OCI-LY1 (cell line): ENCODE results near the gene PDE1A.

Experiments
- H2AFZ ChIP-seq: fragments of 200-600 bp; sonication (generic), shearing (Covaris generic); 2 replicates; pipeline ENCODE4 v1.6.0; 2014; ENCODE audit warnings: antibody characterized with exemption, mild to moderate bottlenecking, low read length
- H3F3A ChIP-seq: fragments of 200-600 bp; sonication (generic), shearing (Covaris generic); 2 replicates; pipeline ENCODE4 v1.6.0; 2014; ENCODE audit warnings: mild to moderate bottlenecking, antibody characterized with exemption, low read length, moderate library complexity; ENCODE audit not compliant: insufficient read depth
- H3K27ac ChIP-seq: fragments of 200-600 bp; sonication (generic); 2 replicates; pipeline ENCODE4 v1.5.1; 2014; ENCODE audit warnings: low read length, mixed run types, mild to moderate bottlenecking, low read depth; ENCODE audit not compliant: poor library complexity, severe bottlenecking
- H3K27me3 ChIP-seq: fragments of 200-600 bp; sonication (generic); 2 replicates; pipeline ENCODE4 v1.6.0; 2014; ENCODE audit warnings: antibody characterized with exemption, mild to moderate bottlenecking, low read length, moderate library complexity; ENCODE audit not compliant: insufficient read depth
- H3K36me3 ChIP-seq: fragments of 200-600 bp; sonication (generic); 2 replicates; pipeline ENCODE4 v1.6.1; 2014; ENCODE audit warnings: mild to moderate bottlenecking, antibody characterized with exemption, low read length, moderate library complexity, mixed read lengths; ENCODE audit not compliant: insufficient read depth
- H3K4me1 ChIP-seq: fragments of 200-600 bp; sonication (generic); 2 replicates; pipeline ENCODE4 v1.5.1; 2014; ENCODE audit warnings: mild to moderate bottlenecking, low read length, moderate library complexity; ENCODE audit not compliant: insufficient read depth, severe bottlenecking
- H3K4me2 ChIP-seq: fragments of 200-600 bp; sonication (generic), shearing (Covaris generic); 2 replicates; pipeline ENCODE4 v1.6.1; 2014; ENCODE audit warnings: low read length
- H3K4me3 ChIP-seq: fragments of 200-600 bp; sonication (generic); 2 replicates; pipeline ENCODE4 v1.5.1; 2014; ENCODE audit warnings: low read length, low read depth, mild to moderate bottlenecking, mixed read lengths; ENCODE audit not compliant: poor library complexity, severe bottlenecking
- H3K79me2 ChIP-seq: fragments of 200-600 bp; shearing (Covaris generic); 2 replicates; pipeline ENCODE4 v1.6.1; 2016; ENCODE audit warnings: mixed run types, low read length, mixed read lengths; ENCODE audit not compliant: insufficient read depth
- H3K9ac ChIP-seq: fragments of 200-600 bp; sonication (generic), shearing (Covaris generic); 2 replicates; pipeline ENCODE4 v1.6.1; 2014; ENCODE audit warnings: mild to moderate bottlenecking, low read length, mixed read lengths
- H3K9me2 ChIP-seq: fragments of 200-600 bp; sonication (generic), shearing (Covaris generic); 2 replicates; pipeline ENCODE4 v1.6.1; 2014; ENCODE audit warnings: low read depth, mild to moderate bottlenecking, low read length, mixed read lengths
- H3K9me3 ChIP-seq: fragments of 200-600 bp; shearing (Covaris generic); 2 replicates; pipeline ENCODE4 v1.6.1; 2014; ENCODE audit warnings: low read length, mixed read lengths
- H4K20me1 ChIP-seq: fragments of 200-600 bp; sonication (generic), shearing (Covaris generic); 2 replicates; pipeline ENCODE4 v1.6.0; 2016; ENCODE audit warnings: mild to moderate bottlenecking, low read length; ENCODE audit not compliant: insufficient read depth
- CTCF ChIP-seq: fragments of 200-600 bp; sonication (generic), shearing (Covaris generic); IDR thresholded peaks from 2 replicates; pipeline ENCODE4 v1.5.1; 2017; ENCODE audit warnings: mild to moderate bottlenecking, antibody characterized with exemption, low read length, moderate library complexity, mixed read lengths
- EZH2 ChIP-seq: fragments of 200-600 bp; sonication (generic), shearing (Covaris generic); IDR thresholded peaks from 2 replicates; pipeline ENCODE4 v1.8.0; 2017; ENCODE audit warnings: borderline replicate concordance, mixed run types, mild to moderate bottlenecking, antibody characterized with exemption, low read length, moderate library complexity, mixed read lengths

PDE1A gene

GRCh38 chr2:182436252-182436651, 9.4 kb upstream of the PDE1A start:
- no peaks in the 10 kb centered on the region for H3K79me2 ChIP-seq
- H3K4me3 ChIP-seq = no peak overlapping the region
- H3K9me3 ChIP-seq = no peaks in the 10 kb centered on the region
- H2AFZ ChIP-seq = no peak overlapping the region
- no peaks in the 10 kb centered on the region for H3K27me3 ChIP-seq
- no peaks in the 10 kb centered on the region for H4K20me1 ChIP-seq
- no peak overlapping the region for H3K27ac ChIP-seq
- no peaks in the 10 kb centered on the region for H3K9me2 ChIP-seq
- H3K36me3 ChIP-seq = no peaks in the 10 kb centered on the region
- TF ChIP-seq EZH2 = no peak
- TF ChIP-seq CTCF = no peak
- H3K4me1 ChIP-seq = no peaks in the 10 kb centered on the region
- no peak overlapping the region for H3K4me2 ChIP-seq
- no peak overlapping the region for H3K9ac ChIP-seq
- no peaks in the 10 kb centered on the region for H3F3A ChIP-seq

- TF ChIP-seq CTCF = no peak
- TF ChIP-seq EZH2 = no peak
- no peaks in the 10 kb centered on the region for H4K20me1 ChIP-seq
- H3K36me3 ChIP-seq = no peaks in the 10 kb centered on the region
- no peak overlapping the region for H3K27ac ChIP-seq
- no peak overlapping the region for H2AFZ ChIP-seq
- no peaks in the 10 kb centered on the region for H3K4me1 ChIP-seq
- no peak overlapping the region for H3K9ac ChIP-seq
- H3K27me3 ChIP-seq = no peaks in the 10 kb centered on the region
- H3K4me3 ChIP-seq = no peak overlapping the region
- H3K4me2 ChIP-seq = no peak overlapping the region
- no peaks in the 10 kb centered on the region for H3F3A ChIP-seq
- H3K9me3 ChIP-seq = no peaks in the 10 kb centered on the region
- no peaks in the 10 kb centered on the region for H3K9me2 ChIP-seq
- no peaks in the 10 kb centered on the region for H3K79me2 ChIP-seq
These were observed 8.9 kb upstream of the PDE1A start for GRCh38 chr2:182435754-182436153.

- no peaks in the 10 kb centered on the region for H3K9me2 ChIP-seq
- no peak for TF ChIP-seq CTCF
- no peak for TF ChIP-seq EZH2
- H4K20me1 ChIP-seq = no peaks in the 10 kb centered on the region
- H2AFZ ChIP-seq = no peak overlapping the region
- H3K27ac ChIP-seq = no peak overlapping the region
- H3K4me3 ChIP-seq = no peak overlapping the region
- no peaks in the 10 kb centered on the region for H3K9me3 ChIP-seq
- H3K4me2 ChIP-seq = no peak overlapping the region
- no peaks in the 10 kb centered on the region for H3K4me1 ChIP-seq
- H3F3A ChIP-seq = no peaks in the 10 kb centered on the region
- H3K9ac ChIP-seq = no peak overlapping the region
- no peaks in the 10 kb centered on the region for H3K79me2 ChIP-seq
- H3K27me3 ChIP-seq = no peaks in the 10 kb centered on the region
- no peaks in the 10 kb centered on the region for H3K36me3 ChIP-seq
These were observed 5.2 kb upstream of the PDE1A start for GRCh38 chr2:182432051-182432450.
